ENCODE measurements around the gene EP300.

EP300 gene

GRCh38 chr22:41206719-41207118 is 114.3 kb downstream of the EP300 start:
- peaks cover 12 to 13% of the 10 kb centered on the region in 2 experiments for H3K4me1 ChIP-seq (ENCODE audit: control insufficient read depth in 1 of 2, insufficient read depth in 1 of 2, low read depth in 1 of 2, low read length in 1 of 2)
- H3K27ac ChIP-seq, result no peak overlapping the region
- no peaks in the 10 kb centered on the region for H3K9me3 ChIP-seq
- H3K36me3 ChIP-seq, result peaks cover 17% of the 10 kb centered on the region
- no peak overlapping the region for H3K4me3 ChIP-seq (ENCODE audit: low read depth in 1 of 2, low read length in 1 of 2)
- no peak for TF ChIP-seq CTCF (IDR thresholded peaks at IDR 0.05)
- H3K27me3 ChIP-seq, result no peaks in the 10 kb centered on the region

GRCh38 chr22:41215409-41215808 is 123.0 kb downstream of the EP300 start:
- peaks cover 28% of the 10 kb centered on the region for H3K36me3 ChIP-seq
- TF ChIP-seq CTCF (IDR thresholded peaks at IDR 0.05), result no peak

GRCh38 chr22:41215926-41216325 is 123.5 kb downstream of the EP300 start:
- Histone ChIP-seq H3K27ac (no peak overlapping the region), H3K9me3 (no peaks in the 10 kb centered on the region), H3K4me3 (ENCODE audit: low read depth in 1 of 2, low read length in 1 of 2) (no peak overlapping the region), H3K27me3 (no peaks in the 10 kb centered on the region), H3K4me1 (ENCODE audit: control insufficient read depth in 1 of 2, insufficient read depth in 1 of 2, low read depth in 1 of 2, low read length in 1 of 2) (peaks cover 12% of the 10 kb centered on the region in 2 experiments), H3K36me3 (peaks cover 27% of the 10 kb centered on the region)
- TF ChIP-seq CTCF (IDR thresholded peaks at IDR 0.05), result no peak

More at GRCh38 chr22:41215409-41215808, 123.0 kb downstream of the EP300 start:
- no peaks in the 10 kb centered on the region for H3K9me3 ChIP-seq
- H3K4me3 ChIP-seq (ENCODE audit: low read depth in 1 of 2, low read length in 1 of 2), result no peak overlapping the region
- no peak overlapping the region for H3K27ac ChIP-seq
- H3K4me1 ChIP-seq (ENCODE audit: control insufficient read depth in 1 of 2, insufficient read depth in 1 of 2, low read depth in 1 of 2, low read length in 1 of 2), result peaks cover 12% of the 10 kb centered on the region in 2 experiments
- no peaks in the 10 kb centered on the region for H3K27me3 ChIP-seq

- no peak for TF ChIP-seq CTCF (IDR thresholded peaks at IDR 0.05)
- Histone ChIP-seq H3K4me3 (ENCODE audit: low read depth in 1 of 2, low read length in 1 of 2) (no peak overlapping the region), H3K9me3 (no peaks in the 10 kb centered on the region), H3K27ac (no peak overlapping the region), H3K27me3 (no peaks in the 10 kb centered on the region), H3K4me1 (ENCODE audit: control insufficient read depth in 1 of 2, insufficient read depth in 1 of 2, low read depth in 1 of 2, low read length in 1 of 2) (peaks cover 12% of the 10 kb centered on the region in 2 experiments), H3K36me3 (peaks cover 34% of the 10 kb centered on the region)
Observed at GRCh38 chr22:41216984-41217383, 124.6 kb downstream of the EP300 start.

- Histone ChIP-seq H3K4me3 (ENCODE audit: low read depth in 1 of 2, low read length in 1 of 2) (peak overlapping the region; percentile 30 to 37), H3K9me3 (no peaks in the 10 kb centered on the region), H3K27ac (peak overlapping the region; percentile 62), H3K4me1 (ENCODE audit: control insufficient read depth in 1 of 2, insufficient read depth in 1 of 2, low read depth in 1 of 2, low read length in 1 of 2) (peaks cover 12% of the 10 kb centered on the region in 2 experiments), H3K36me3 (peaks cover 39% of the 10 kb centered on the region), H3K27me3 (no peaks in the 10 kb centered on the region)
- TF ChIP-seq CTCF (IDR thresholded peaks at IDR 0.05), result no peak
Observed at GRCh38 chr22:41217553-41218157, 125.3 kb downstream of the EP300 start.
